Measurements from ENCODE around the gene ZAR1.

- TF ChIP-seq, protein P1, sequence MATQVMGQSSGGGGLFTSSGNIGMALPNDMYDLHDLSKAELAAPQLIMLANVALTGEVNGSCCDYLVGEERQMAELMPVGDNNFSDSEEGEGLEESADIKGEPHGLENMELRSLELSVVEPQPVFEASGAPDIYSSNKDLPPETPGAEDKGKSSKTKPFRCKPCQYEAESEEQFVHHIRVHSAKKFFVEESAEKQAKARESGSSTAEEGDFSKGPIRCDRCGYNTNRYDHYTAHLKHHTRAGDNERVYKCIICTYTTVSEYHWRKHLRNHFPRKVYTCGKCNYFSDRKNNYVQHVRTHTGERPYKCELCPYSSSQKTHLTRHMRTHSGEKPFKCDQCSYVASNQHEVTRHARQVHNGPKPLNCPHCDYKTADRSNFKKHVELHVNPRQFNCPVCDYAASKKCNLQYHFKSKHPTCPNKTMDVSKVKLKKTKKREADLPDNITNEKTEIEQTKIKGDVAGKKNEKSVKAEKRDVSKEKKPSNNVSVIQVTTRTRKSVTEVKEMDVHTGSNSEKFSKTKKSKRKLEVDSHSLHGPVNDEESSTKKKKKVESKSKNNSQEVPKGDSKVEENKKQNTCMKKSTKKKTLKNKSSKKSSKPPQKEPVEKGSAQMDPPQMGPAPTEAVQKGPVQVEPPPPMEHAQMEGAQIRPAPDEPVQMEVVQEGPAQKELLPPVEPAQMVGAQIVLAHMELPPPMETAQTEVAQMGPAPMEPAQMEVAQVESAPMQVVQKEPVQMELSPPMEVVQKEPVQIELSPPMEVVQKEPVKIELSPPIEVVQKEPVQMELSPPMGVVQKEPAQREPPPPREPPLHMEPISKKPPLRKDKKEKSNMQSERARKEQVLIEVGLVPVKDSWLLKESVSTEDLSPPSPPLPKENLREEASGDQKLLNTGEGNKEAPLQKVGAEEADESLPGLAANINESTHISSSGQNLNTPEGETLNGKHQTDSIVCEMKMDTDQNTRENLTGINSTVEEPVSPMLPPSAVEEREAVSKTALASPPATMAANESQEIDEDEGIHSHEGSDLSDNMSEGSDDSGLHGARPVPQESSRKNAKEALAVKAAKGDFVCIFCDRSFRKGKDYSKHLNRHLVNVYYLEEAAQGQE (IDR thresholded peaks at IDR 0.05; ENCODE audit: low read depth): no peak
- TF ChIP-seq ZBTB7A (IDR thresholded peaks at IDR 0.05; ENCODE audit: low read depth): no peak
- TF ChIP-seq NFIC (IDR thresholded peaks at IDR 0.05): no peak
- TF ChIP-seq CEBPB (IDR thresholded peaks at IDR 0.05): no peak
- TF ChIP-seq CREB1 (IDR thresholded peaks at IDR 0.05; ENCODE audit: low read depth): no peak
- no peak for TF ChIP-seq EP300 (IDR thresholded peaks at IDR 0.05; ENCODE audit: borderline replicate concordance)
- no peak for TF ChIP-seq RAD21 (IDR thresholded peaks at IDR 0.05; ENCODE audit: low read depth)
- TF ChIP-seq FOXM1 (IDR thresholded peaks at IDR 0.05; ENCODE audit: borderline replicate concordance, low read depth): no peak
- no peak for TF ChIP-seq MAX (IDR thresholded peaks at IDR 0.05)
- TF ChIP-seq EGR1 (IDR thresholded peaks at IDR 0.05): no peak
- TF ChIP-seq TAF1 (IDR thresholded peaks at IDR 0.05; ENCODE audit: low read depth): no peak
Measured at GRCh38 chr4:48489683-48490011, 405 bp upstream of the ZAR1 start.

Measured in Ishikawa (cell line).